Chondrocyte (in vitro differentiated cells): Measurements from ENCODE around the gene PDIA6. TPM values are rescaled to one million over a fixed set of nuclear protein-coding genes. Genes with fewer than 3 reads are reported as not detected.
A peak's percentile ranks its signal among the peaks of the same experiment; 100 is the strongest.

Source experiments
- DNase-seq: peaks from one replicate; pipeline ENCODE4 v3.0.0; 2021; ENCODE audit warnings: mixed read lengths, low spot score
- H3K27ac Mint-ChIP-seq: one replicate; pipeline ENCODE4 v1.8.0; 2021; ENCODE audit warnings: mild to moderate bottlenecking, moderate library complexity, mixed read lengths; ENCODE audit not compliant: unreplicated experiment
- H3K27me3 Mint-ChIP-seq: 2 replicates; pipeline ENCODE4 v1.8.0; 2021; ENCODE audit warnings: low read depth, mixed read lengths
- H3K36me3 Mint-ChIP-seq: 2 replicates; pipeline ENCODE4 v1.8.0; 2021; ENCODE audit warnings: low read depth, mixed read lengths
- H3K4me1 Mint-ChIP-seq: 2 replicates; pipeline ENCODE4 v1.8.0; 2021; ENCODE audit warnings: low read depth, mild to moderate bottlenecking, mixed read lengths
- H3K4me3 Mint-ChIP-seq: one replicate; pipeline ENCODE4 v1.8.0; 2021; ENCODE audit warnings: mild to moderate bottlenecking, moderate library complexity, mixed read lengths; ENCODE audit not compliant: unreplicated experiment
- H3K9me3 Mint-ChIP-seq: 2 replicates; pipeline ENCODE4 v1.8.0; 2021; ENCODE audit warnings: low read depth, mixed read lengths
- total RNA-seq: library from RNA; stranded (reverse); gene quantifications from 3 replicates; pipeline ENCODE4 v1.2.1, GENCODE V29; 2021
- TF ChIP-seq, protein P1 (sequence below): fragments of 200-600 bp; sonication (generic); IDR thresholded peaks from 2 replicates; pipeline ENCODE4 v1.5.0; 2021; ENCODE audit warnings: antibody characterized with exemption, mild to moderate bottlenecking, moderate library complexity

Gene PDIA6
- total RNA-seq, 1 donor from 2014 or later, result 198 TPM

- H3K36me3 Mint-ChIP-seq, result no peaks in the 10 kb centered on the region
- TF ChIP-seq, protein P1, sequence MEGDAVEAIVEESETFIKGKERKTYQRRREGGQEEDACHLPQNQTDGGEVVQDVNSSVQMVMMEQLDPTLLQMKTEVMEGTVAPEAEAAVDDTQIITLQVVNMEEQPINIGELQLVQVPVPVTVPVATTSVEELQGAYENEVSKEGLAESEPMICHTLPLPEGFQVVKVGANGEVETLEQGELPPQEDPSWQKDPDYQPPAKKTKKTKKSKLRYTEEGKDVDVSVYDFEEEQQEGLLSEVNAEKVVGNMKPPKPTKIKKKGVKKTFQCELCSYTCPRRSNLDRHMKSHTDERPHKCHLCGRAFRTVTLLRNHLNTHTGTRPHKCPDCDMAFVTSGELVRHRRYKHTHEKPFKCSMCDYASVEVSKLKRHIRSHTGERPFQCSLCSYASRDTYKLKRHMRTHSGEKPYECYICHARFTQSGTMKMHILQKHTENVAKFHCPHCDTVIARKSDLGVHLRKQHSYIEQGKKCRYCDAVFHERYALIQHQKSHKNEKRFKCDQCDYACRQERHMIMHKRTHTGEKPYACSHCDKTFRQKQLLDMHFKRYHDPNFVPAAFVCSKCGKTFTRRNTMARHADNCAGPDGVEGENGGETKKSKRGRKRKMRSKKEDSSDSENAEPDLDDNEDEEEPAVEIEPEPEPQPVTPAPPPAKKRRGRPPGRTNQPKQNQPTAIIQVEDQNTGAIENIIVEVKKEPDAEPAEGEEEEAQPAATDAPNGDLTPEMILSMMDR, result no peak
- DNase-seq, result no peak
- H3K27me3 Mint-ChIP-seq, result peaks cover 6% of the 10 kb centered on the region
- peaks cover 17% of the 10 kb centered on the region for H3K9me3 Mint-ChIP-seq
- H3K27ac Mint-ChIP-seq, result no peak overlapping the region
- peaks cover 11% of the 10 kb centered on the region for H3K4me1 Mint-ChIP-seq
- H3K4me3 Mint-ChIP-seq, result no peak overlapping the region
These were observed 33.1 kb upstream of the PDIA6 start for GRCh38 chr2:10845640-10846039.

DNA sequence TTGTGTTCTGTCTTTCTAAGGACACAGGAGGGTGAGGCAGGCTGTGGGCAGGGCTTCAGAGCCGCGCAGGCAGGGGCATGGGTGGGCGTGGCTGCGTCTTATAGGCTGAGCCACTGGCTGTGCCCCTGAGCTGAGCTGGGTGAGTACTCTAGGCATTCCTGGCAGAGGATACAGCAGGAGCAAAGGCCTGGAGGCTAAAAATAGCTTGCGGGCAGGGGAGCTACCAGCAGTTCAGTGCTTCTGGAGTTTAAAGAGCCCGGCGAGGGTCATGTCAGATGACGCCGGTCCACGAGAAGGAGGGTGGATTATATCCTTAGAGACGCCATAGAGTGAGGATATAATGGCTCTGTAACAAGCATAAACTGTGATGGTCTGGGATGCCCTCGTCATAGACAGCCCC is 31.5 kb upstream of the PDIA6 start:
- peak overlapping the region; percentile 45 for H3K4me3 Mint-ChIP-seq
- H3K27ac Mint-ChIP-seq, result no peak overlapping the region
- H3K4me1 Mint-ChIP-seq, result peaks cover 11% of the 10 kb centered on the region
- TF ChIP-seq, protein P1, result no peak
- H3K27me3 Mint-ChIP-seq, result peaks cover 9% of the 10 kb centered on the region
- H3K9me3 Mint-ChIP-seq, result peaks cover 23% of the 10 kb centered on the region
- no peak for DNase-seq
- H3K36me3 Mint-ChIP-seq, result peaks cover 2% of the 10 kb centered on the region

DNA sequence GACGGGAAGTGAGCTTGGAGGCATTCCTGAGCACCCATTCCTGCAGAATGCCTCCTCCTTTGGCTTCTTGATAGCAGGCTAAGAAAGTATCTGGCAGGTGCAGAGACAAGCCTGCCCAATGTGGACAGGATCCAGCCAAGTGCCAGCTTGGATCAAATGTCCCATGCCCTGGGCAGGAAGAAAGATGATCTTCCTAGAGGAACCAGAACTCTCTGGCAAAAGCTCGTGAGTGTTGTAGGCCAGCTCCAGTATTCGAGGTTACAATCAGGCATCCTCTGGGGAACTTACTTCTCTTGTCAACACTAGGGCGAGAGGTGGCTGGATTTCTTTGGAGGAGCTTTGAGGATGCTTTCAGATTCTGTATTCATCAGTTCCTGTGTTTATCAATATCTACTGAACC is 29.9 kb upstream of the PDIA6 start:
- peaks cover 17% of the 10 kb centered on the region for H3K27me3 Mint-ChIP-seq
- no peak overlapping the region for H3K4me3 Mint-ChIP-seq
- H3K4me1 Mint-ChIP-seq, result peaks cover 11% of the 10 kb centered on the region
- H3K27ac Mint-ChIP-seq, result no peak overlapping the region
- DNase-seq, result no peak
- TF ChIP-seq, protein P1, result no peak
- peaks cover 23% of the 10 kb centered on the region for H3K9me3 Mint-ChIP-seq
- peaks cover 2% of the 10 kb centered on the region for H3K36me3 Mint-ChIP-seq

GRCh38 chr2:10841547-10842219 is 29.1 kb upstream of the PDIA6 start:
- DNase-seq, result no peak
- peaks cover 11% of the 10 kb centered on the region for H3K4me1 Mint-ChIP-seq
- no peak overlapping the region for H3K4me3 Mint-ChIP-seq
- H3K9me3 Mint-ChIP-seq, result peaks cover 23% of the 10 kb centered on the region
- TF ChIP-seq, protein P1, result no peak
- H3K36me3 Mint-ChIP-seq, result peaks cover 2% of the 10 kb centered on the region
- H3K27ac Mint-ChIP-seq, result no peak overlapping the region
- peaks cover 21% of the 10 kb centered on the region for H3K27me3 Mint-ChIP-seq

DNA sequence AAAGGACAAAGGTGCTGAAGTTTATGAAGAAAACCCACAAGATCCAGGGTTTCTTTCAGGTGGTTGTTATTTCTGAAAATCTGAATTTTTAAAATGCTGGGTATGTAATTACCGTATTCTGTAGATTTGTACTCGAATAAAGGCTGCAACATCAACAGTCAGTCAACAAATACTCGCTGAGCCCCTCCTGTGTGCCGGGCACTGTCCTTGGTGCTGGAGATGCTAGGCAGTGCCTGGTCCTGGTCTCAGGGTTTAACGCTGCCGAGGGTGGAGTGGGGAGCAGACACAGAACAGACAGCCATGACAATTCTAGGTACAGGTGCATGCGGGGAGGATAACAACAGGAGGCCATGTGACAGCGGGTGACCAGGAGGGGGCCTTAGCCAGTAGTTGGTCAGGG is 27.2 kb upstream of the PDIA6 start:
- DNase-seq, result no peak
- Mint-ChIP-seq H3K4me1 (peaks cover 11% of the 10 kb centered on the region), H3K9me3 (peaks cover 23% of the 10 kb centered on the region), H3K4me3 (no peak overlapping the region), H3K27me3 (peaks cover 17% of the 10 kb centered on the region), H3K36me3 (peaks cover 2% of the 10 kb centered on the region), H3K27ac (no peak overlapping the region)
- TF ChIP-seq, protein P1, result no peak
